NCI-H146 treated with DMSO at 0.1 percent for 48 hours (cell line): ENCODE results near the gene COL4A3.

ENCODE experiments used
- DNase-seq: peaks from one replicate; lab custom pipeline; 2025; ENCODE audit not compliant: unreplicated experiment; lab: John Stamatoyannopoulos, UW

Gene COL4A3

GRCh38 chr2:227337442-227337841 is 173.0 kb downstream of the COL4A3 start:
- DNase-seq, result no peak

- DNase-seq, result no peak
Measured at GRCh38 chr2:227339098-227339599, 174.7 kb downstream of the COL4A3 start.

- no peak for DNase-seq
Measured at GRCh38 chr2:227340106-227340505, 175.7 kb downstream of the COL4A3 start.

GRCh38 chr2:227341553-227341952 is 177.1 kb downstream of the COL4A3 start:
- DNase-seq, result no peak

GRCh38 chr2:227344231-227344630 is 179.8 kb downstream of the COL4A3 start:
- DNase-seq, result no peak

- DNase-seq, result no peak
Measured at GRCh38 chr2:227347117-227347516, 182.7 kb downstream of the COL4A3 start.

GRCh38 chr2:227348324-227348723 is 183.9 kb downstream of the COL4A3 start:
- DNase-seq, result no peak

- no peak for DNase-seq
Measured at GRCh38 chr2:227349989-227350612, 185.7 kb downstream of the COL4A3 start.

- no peak for DNase-seq
Measured at GRCh38 chr2:227351639-227352038, 187.2 kb downstream of the COL4A3 start.

- DNase-seq, result no peak
Measured at GRCh38 chr2:227360351-227360750, 195.9 kb downstream of the COL4A3 start.

GRCh38 chr2:227363756-227364155 is 199.3 kb downstream of the COL4A3 start:
- DNase-seq, result no peak
